Body of pancreas (tissue), 4 donors: ENCODE data around the gene MRPS14. TPM values are rescaled to one million over a fixed set of nuclear protein-coding genes. Genes with fewer than 3 reads are reported as not detected.
A peak's percentile ranks its signal among the peaks of the same experiment; 100 is the strongest.
"Not testable (repeated sequence)": the region's sequence is repeated elsewhere in the genome, so short reads cannot be mapped to it uniquely, and the experiment has no call there.

Experiments
- ATAC-seq: fragments of 150-250 bp; one replicate; pipeline ENCODE4 v1.9.1; 2016
- DNase-seq, 4 donors: peaks; one replicate each; pipeline ENCODE4 v3.0.0-alpha.2; 2019
- H3K27ac ChIP-seq, 4 donors: fragments of 200-600 bp; sonication (generic); 1 replicate in 3 of 4; 2 replicates in 1 of 4; pipeline versions ENCODE4 v1.5.1 to v1.6.1; 2016 to 2019; ENCODE audit warnings: mild to moderate bottlenecking in 1 of 4, mixed read lengths in 1 of 4, moderate library complexity in 1 of 4
- H3K27me3 ChIP-seq, 2 donors: fragments of 200-600 bp; sonication (generic); one replicate each; pipeline ENCODE4 v1.6.0; 2016; ENCODE audit warnings: mild to moderate bottlenecking in 1 of 2
- H3K36me3 ChIP-seq, 2 donors: fragments of 200-600 bp; sonication (generic); replicated peaks in 1 of 2; 2 replicates each; pipeline ENCODE4 v1.5.1; 2016; ENCODE audit warnings: low read depth in 2 of 2; ENCODE audit not compliant: insufficient read depth in 1 of 2
- H3K4me1 ChIP-seq: fragments of 200-600 bp; sonication (generic); one replicate; pipeline ENCODE4 v1.6.0; 2016
- H3K4me3 ChIP-seq, 2 donors: fragments of 200-600 bp; sonication (generic); 1 replicate in 1 of 2; 2 replicates in 1 of 2; pipeline ENCODE4 v1.5.1; 2016 to 2019
- H3K9me3 ChIP-seq, 3 donors: fragments of 200-600 bp; sonication (generic); 1 replicate in 2 of 3; 2 replicates in 1 of 3; pipeline ENCODE4 v1.5.1; 2016
- CTCF ChIP-seq, 7 experiments: fragments of 450-650 bp in 4 of 7; fragments of 200-600 bp in 3 of 7; sonication (generic) in 3 of 7; IDR thresholded peaks; one replicate each; pipeline ENCODE4 v1.5.1; 2016 to 2019; ENCODE audit warnings: antibody characterized with exemption in 7 of 7
- POLR2A ChIP-seq, 3 donors: fragments of 450-650 bp; IDR thresholded peaks; one replicate each; pipeline ENCODE4 v1.6.1; 2016; ENCODE audit warnings: antibody characterized with exemption in 3 of 3, mild to moderate bottlenecking in 2 of 3
- WGBS, 2 donors: methylation state at CpG; one replicate each; pipeline ENCODE4 v1.1.5; 2017; 5-methylcytosine and 5-hydroxymethylcytosine counted together
- intact Hi-C: fragments of 100-400 bp; cut with DNase I; formaldehyde crosslinking; loops from one replicate; pipeline ENCODE4 v1.15.1; 2023
- total RNA-seq, 2 donors: library from RNA; depleted of rRNA; stranded (reverse); fragments of >200 nt; gene quantifications; one replicate each; pipeline ENCODE4 v1.1.0, GENCODE V29; 2016

The MRPS14 gene
- total RNA-seq, 2 donors from 2014 or later = 10.9 to 15.6 TPM

DNA sequence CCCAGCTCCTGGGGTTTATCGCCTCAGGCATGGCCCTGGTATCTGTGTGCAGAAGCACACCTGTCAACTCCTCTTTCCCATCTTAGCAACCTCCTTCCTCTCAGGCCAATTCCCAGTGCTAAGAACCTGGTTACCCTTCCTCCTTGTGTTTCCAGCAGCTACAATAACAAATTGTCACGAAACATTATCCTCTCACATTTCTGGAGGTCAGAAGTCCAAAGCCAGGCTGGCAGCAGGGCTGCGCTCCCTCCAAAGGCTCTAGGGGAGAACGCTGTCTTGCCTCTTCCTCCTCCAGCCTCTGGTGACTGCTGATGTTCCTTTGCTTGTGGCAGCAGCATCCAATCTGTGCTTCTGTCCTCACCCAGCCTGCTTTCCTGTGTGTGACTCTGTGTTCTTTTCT, 10.7 kb upstream of the MRPS14 start:
- intact Hi-C loops = no loop called here
- H3K4me1 ChIP-seq = peaks cover 7% of the 10 kb centered on the region
- 69 to 72% methylated on average over 4 of the region's 4 CpGs for WGBS, 2 donors
- H3K27me3 ChIP-seq = no peaks in the 10 kb centered on the region
- no peak for ATAC-seq
- no peak for DNase-seq
- H3K9me3 ChIP-seq = no peaks in the 10 kb centered on the region
- H3K36me3 ChIP-seq = no peaks in the 10 kb centered on the region
- H3K27ac ChIP-seq = no peak overlapping the region
- TF ChIP-seq POLR2A (IDR thresholded peaks at IDR 0.05) = no peak
- no peak for TF ChIP-seq CTCF (IDR thresholded peaks at IDR 0.05)
- H3K4me3 ChIP-seq = no peak overlapping the region

- no peak overlapping the region for H3K27ac ChIP-seq
- 91% methylated on average over 2 of the region's 2 CpGs for whole genome bisulfite sequencing, 2 donors
- intact Hi-C loops = no loop called here
Measured at GRCh38 chr1:175024773-175025172, 1.5 kb upstream of the MRPS14 start.

DNA sequence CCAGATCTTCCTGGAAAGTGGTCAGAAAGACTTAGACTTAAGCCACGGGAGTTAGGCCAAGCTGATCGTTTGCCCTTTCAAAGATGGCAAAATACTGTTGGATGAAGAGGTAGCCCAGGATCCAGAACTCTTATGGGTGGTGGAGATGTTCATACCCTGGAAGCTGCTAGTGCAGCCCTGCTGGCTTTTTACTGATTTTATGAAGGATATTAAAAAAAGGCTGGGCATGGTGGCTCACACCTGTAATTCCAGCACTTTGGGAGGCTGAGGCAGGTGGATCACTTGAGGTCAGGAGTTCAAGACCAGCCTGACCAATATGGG, 657 bp upstream of the MRPS14 start:
- H3K27me3 ChIP-seq, H3K9me3 ChIP-seq, ATAC-seq, H3K36me3 ChIP-seq, intact Hi-C loops, H3K4me3 ChIP-seq, DNase-seq: not testable (repeated sequence)
- peak overlapping the region; percentile 62 to 88 (median 82) for H3K27ac ChIP-seq
- H3K4me1 ChIP-seq = peaks cover 13% of the 10 kb centered on the region
- 82 to 92% methylated on average over 2 of the region's 2 CpGs for WGBS, 2 donors

More at GRCh38 chr1:175024773-175025172, 1.5 kb upstream of the MRPS14 start:
- Histone ChIP-seq H3K36me3 (no peaks in the 10 kb centered on the region), H3K4me3 (no peak overlapping the region), H3K4me1 (peaks cover 21% of the 10 kb centered on the region), H3K9me3 (no peaks in the 10 kb centered on the region), H3K27me3 (no peaks in the 10 kb centered on the region)
- TF ChIP-seq CTCF (IDR thresholded peaks at IDR 0.05) (no peak), POLR2A (IDR thresholded peaks at IDR 0.05) (no peak)
- DNase-seq (no peak), ATAC-seq (no peak)

GRCh38 chr1:175019524-175019923, 3.7 kb downstream of the MRPS14 start:
- Histone ChIP-seq H3K4me3 (no peak overlapping the region), H3K27me3 (no peaks in the 10 kb centered on the region), H3K36me3 (peaks cover 0 to 26% of the 10 kb centered on the region in 2 donors), H3K9me3 (no peaks in the 10 kb centered on the region), H3K27ac (no peak overlapping the region), H3K4me1 (peaks cover 12% of the 10 kb centered on the region)
- WGBS, 2 donors = 76 to 87% methylated on average over 3 of the region's 3 CpGs
- TF ChIP-seq CTCF (IDR thresholded peaks at IDR 0.05) (no peak), POLR2A (IDR thresholded peaks at IDR 0.05) (no peak)
- ATAC-seq = no peak
- intact Hi-C loops = no loop called here
- no peak for DNase-seq

- DNase-seq (no peak), ATAC-seq (no peak)
- Histone ChIP-seq H3K27ac (no peak overlapping the region), H3K4me3 (no peak overlapping the region), H3K4me1 (no peaks in the 10 kb centered on the region), H3K27me3 (no peaks in the 10 kb centered on the region), H3K9me3 (no peaks in the 10 kb centered on the region), H3K36me3 (peaks cover 0 to 42% of the 10 kb centered on the region in 2 donors)
- whole genome bisulfite sequencing, 2 donors = 90 to 92% methylated on average over 4 of the region's 4 CpGs
- no peak for TF ChIP-seq POLR2A (IDR thresholded peaks at IDR 0.05)
- no peak for TF ChIP-seq CTCF (IDR thresholded peaks at IDR 0.05)
- intact Hi-C loops = no loop called here
Measured at GRCh38 chr1:175015243-175015642, 8.0 kb downstream of the MRPS14 start.
